Liver (tissue), 9 donors: Measurements from ENCODE around the gene ALX3. TPM values are rescaled to one million over a fixed set of nuclear protein-coding genes. Genes with fewer than 3 reads are reported as not detected.

Source experiments
- DNase-seq: peaks from one replicate; pipeline ENCODE4 v3.0.0-alpha.2; 2017; ENCODE audit warnings: low spot score
- H3K27ac ChIP-seq, 2 donors: one replicate each; pipeline ENCODE4 v1.7.0; 2013; ENCODE audit warnings: inconsistent platforms in 2 of 2, low read length in 2 of 2, control low read depth in 1 of 2, low read depth in 1 of 2, mild to moderate bottlenecking in 1 of 2
- H3K27me3 ChIP-seq, 4 donors: one replicate each; pipeline versions ENCODE4 v1.6.1 to v1.7.0; 2013; ENCODE audit warnings: low read length in 3 of 4, inconsistent platforms in 1 of 4, mild to moderate bottlenecking in 1 of 4, moderate library complexity in 1 of 4; ENCODE audit not compliant: control insufficient read depth in 4 of 4, insufficient read depth in 4 of 4
- H3K36me3 ChIP-seq, 4 donors: one replicate each; pipeline versions ENCODE4 v1.6.1 to v1.7.0; 2013; ENCODE audit warnings: low read length in 3 of 4, mild to moderate bottlenecking in 3 of 4, low read depth in 1 of 4, moderate library complexity in 1 of 4; ENCODE audit not compliant: control insufficient read depth in 4 of 4, insufficient read depth in 3 of 4
- H3K4me1 ChIP-seq, 4 donors: one replicate each; pipeline versions ENCODE4 v1.6.1 to v1.7.0; 2013; ENCODE audit warnings: low read length in 3 of 4, mild to moderate bottlenecking in 3 of 4, moderate library complexity in 1 of 4; ENCODE audit not compliant: control insufficient read depth in 4 of 4, insufficient read depth in 4 of 4
- H3K4me3 ChIP-seq, 3 donors: one replicate each; pipeline versions ENCODE4 v1.6.1 to v1.7.0; 2013; ENCODE audit warnings: low read length in 3 of 3, control low read depth in 1 of 3, low read depth in 1 of 3, mild to moderate bottlenecking in 1 of 3
- H3K9ac ChIP-seq, 2 donors: one replicate each; pipeline ENCODE4 v1.7.0; 2013; ENCODE audit warnings: low read length in 2 of 2, mild to moderate bottlenecking in 2 of 2, moderate library complexity in 2 of 2, control low read depth in 1 of 2, low read depth in 1 of 2
- H3K9me3 ChIP-seq, 4 donors: one replicate each; pipeline versions ENCODE4 v1.6.1 to v1.7.0; 2013; ENCODE audit warnings: low read length in 3 of 4; ENCODE audit not compliant: control insufficient read depth in 4 of 4
- EGR1 ChIP-seq, 2 donors: IDR thresholded peaks; 2 replicates each; pipeline ENCODE4 v1.6.1; 2016 to 2018; ENCODE audit warnings: antibody characterized with exemption in 2 of 2, low read depth in 2 of 2
- FOXA1 ChIP-seq: IDR thresholded peaks from 2 replicates; pipeline ENCODE4 v1.6.1; 2016; ENCODE audit warnings: antibody characterized with exemption
- GABPA ChIP-seq, 2 donors: IDR thresholded peaks in 1 of 2; conservative IDR thresholded peaks in 1 of 2; 2 replicates each; pipeline ENCODE4 v1.6.1; 2016; ENCODE audit warnings: antibody characterized with exemption in 2 of 2, mild to moderate bottlenecking in 1 of 2, moderate library complexity in 1 of 2
- JUND ChIP-seq, 2 donors: IDR thresholded peaks; 2 replicates each; pipeline ENCODE4 v1.6.1; 2016; ENCODE audit warnings: antibody characterized with exemption in 2 of 2
- RAD21 ChIP-seq, 2 donors: IDR thresholded peaks; 2 replicates each; pipeline ENCODE4 v1.6.1; 2016; ENCODE audit warnings: antibody characterized with exemption in 2 of 2, mild to moderate bottlenecking in 2 of 2
- RXRA ChIP-seq, 2 donors: IDR thresholded peaks; 2 replicates each; pipeline ENCODE4 v1.6.1; 2017 to 2018; ENCODE audit warnings: antibody characterized with exemption in 2 of 2, mild to moderate bottlenecking in 1 of 2
- SP1 ChIP-seq: IDR thresholded peaks from 2 replicates; pipeline ENCODE4 v1.6.1; 2018; ENCODE audit warnings: antibody characterized with exemption, mild to moderate bottlenecking
- YY1 ChIP-seq: IDR thresholded peaks from 2 replicates; pipeline ENCODE4 v1.6.1; 2016; ENCODE audit warnings: antibody characterized with exemption, mild to moderate bottlenecking
- WGBS: extraction: QIAGEN DNeasy Blood & Tissue Kit; methylation state at CpG from one replicate; pipeline ENCODE4 v1.1.7; 2013; 5-methylcytosine and 5-hydroxymethylcytosine counted together
- polyA plus RNA-seq, 2 donors: library from polyadenylated mRNA; stranded (reverse) in 1 of 2; unstranded in 1 of 2; fragments of 200-250 nt in 1 of 2; fragments of >200 nt in 1 of 2; fragmentation: Nextera tagmentation in 1 of 2; extraction: Ambion mirVana in 1 of 2; gene quantifications; one replicate each; pipeline versions ENCODE4 v1.2.1 to v1.2.3, GENCODE V29; 2013 to 2015
- total RNA-seq, 2 donors: library from RNA; depleted of rRNA; stranded (reverse); fragments of >200 nt; gene quantifications; one replicate each; pipeline ENCODE4 v1.2.3, GENCODE V29; 2014
- TF ChIP-seq, protein P1 (sequence below): IDR thresholded peaks from 2 replicates; pipeline ENCODE4 v1.6.1; 2016; ENCODE audit warnings: antibody characterized with exemption
- TF ChIP-seq, protein P2 (sequence below): fragments of 150-350 bp; IDR thresholded peaks from 2 replicates; pipeline ENCODE4 v1.5.1; 2017; ENCODE audit warnings: improper control_type of control experiment, low read depth, low read length; ENCODE audit not compliant: missing input control
- TF ChIP-seq, protein P3 (sequence below): IDR thresholded peaks from 2 replicates; pipeline ENCODE4 v1.6.1; 2016; ENCODE audit warnings: antibody characterized with exemption
- donor health status: healthy.
- donor health status: healthy.
- donor health status: healthy.
- donor health status: healthy.
- donor health status: healthy.

ALX3 gene
- total and polyA plus RNA-seq, 4 donors, result not detected

DNA sequence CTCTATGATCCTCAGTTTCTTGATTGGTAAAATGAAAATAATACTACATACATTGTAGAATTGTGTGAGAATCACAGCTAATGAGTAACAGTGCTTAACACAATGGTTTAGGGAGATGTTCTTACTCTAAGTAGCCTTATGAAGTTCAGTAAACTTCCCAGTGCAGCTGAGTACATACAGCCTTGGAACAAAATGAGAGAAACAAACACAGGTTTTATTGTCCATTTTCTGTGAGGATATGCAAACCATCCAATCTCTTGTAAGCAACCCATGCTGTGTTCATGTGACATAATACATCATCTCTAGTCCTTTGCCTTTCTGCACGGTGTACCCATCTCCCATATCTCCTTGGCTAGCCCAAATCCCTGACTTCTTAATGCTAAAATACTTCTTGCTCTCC is 50.7 kb downstream of the ALX3 start:
- Histone ChIP-seq H3K9ac (no peak overlapping the region), H3K9me3 (no peaks in the 10 kb centered on the region), H3K36me3 (peaks cover 19 to 91% (median 80%) of the 10 kb centered on the region in 4 donors), H3K4me1 (no peaks in the 10 kb centered on the region), H3K4me3 (no peak overlapping the region), H3K27ac (no peak overlapping the region), H3K27me3 (no peaks in the 10 kb centered on the region)
- whole genome bisulfite sequencing, result 84% methylated on average over 1 of the region's 1 CpG
- no peak for DNase-seq
- TF ChIP-seq, protein P1, sequence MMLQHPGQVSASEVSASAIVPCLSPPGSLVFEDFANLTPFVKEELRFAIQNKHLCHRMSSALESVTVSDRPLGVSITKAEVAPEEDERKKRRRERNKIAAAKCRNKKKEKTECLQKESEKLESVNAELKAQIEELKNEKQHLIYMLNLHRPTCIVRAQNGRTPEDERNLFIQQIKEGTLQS, result no peak
- TF ChIP-seq, protein P2, sequence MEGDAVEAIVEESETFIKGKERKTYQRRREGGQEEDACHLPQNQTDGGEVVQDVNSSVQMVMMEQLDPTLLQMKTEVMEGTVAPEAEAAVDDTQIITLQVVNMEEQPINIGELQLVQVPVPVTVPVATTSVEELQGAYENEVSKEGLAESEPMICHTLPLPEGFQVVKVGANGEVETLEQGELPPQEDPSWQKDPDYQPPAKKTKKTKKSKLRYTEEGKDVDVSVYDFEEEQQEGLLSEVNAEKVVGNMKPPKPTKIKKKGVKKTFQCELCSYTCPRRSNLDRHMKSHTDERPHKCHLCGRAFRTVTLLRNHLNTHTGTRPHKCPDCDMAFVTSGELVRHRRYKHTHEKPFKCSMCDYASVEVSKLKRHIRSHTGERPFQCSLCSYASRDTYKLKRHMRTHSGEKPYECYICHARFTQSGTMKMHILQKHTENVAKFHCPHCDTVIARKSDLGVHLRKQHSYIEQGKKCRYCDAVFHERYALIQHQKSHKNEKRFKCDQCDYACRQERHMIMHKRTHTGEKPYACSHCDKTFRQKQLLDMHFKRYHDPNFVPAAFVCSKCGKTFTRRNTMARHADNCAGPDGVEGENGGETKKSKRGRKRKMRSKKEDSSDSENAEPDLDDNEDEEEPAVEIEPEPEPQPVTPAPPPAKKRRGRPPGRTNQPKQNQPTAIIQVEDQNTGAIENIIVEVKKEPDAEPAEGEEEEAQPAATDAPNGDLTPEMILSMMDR, result no peak
- no peak for TF ChIP-seq EGR1 (IDR thresholded peaks at IDR 0.05; ENCODE audit: low read depth in 2 of 2)

DNA sequence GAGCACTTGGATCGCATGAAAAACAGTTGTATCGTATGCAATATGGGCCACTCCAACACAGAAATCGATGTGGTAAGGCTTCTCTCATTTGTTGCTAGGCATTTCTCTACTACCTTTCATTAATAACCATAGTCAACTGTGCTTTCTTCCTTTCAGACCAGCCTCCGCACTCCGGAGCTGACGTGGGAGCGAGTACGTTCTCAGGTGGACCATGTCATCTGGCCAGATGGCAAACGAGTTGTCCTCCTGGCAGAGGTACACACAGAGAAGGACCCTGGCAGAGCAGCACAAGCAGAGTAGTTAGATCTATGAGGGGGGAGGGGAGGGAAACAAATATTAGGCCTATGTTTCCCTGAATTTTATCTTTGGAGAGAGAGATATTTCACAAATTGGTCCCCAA is 52.1 kb downstream of the ALX3 start:
- Histone ChIP-seq H3K4me3 (no peak overlapping the region), H3K9ac (no peak overlapping the region), H3K27ac (no peak overlapping the region), H3K27me3 (no peaks in the 10 kb centered on the region), H3K36me3 (peaks cover 22 to 90% (median 79%) of the 10 kb centered on the region in 4 donors), H3K4me1 (no peaks in the 10 kb centered on the region), H3K9me3 (no peaks in the 10 kb centered on the region)
- TF ChIP-seq RXRA (IDR thresholded peaks at IDR 0.05), result no peak
- TF ChIP-seq, protein P3, sequence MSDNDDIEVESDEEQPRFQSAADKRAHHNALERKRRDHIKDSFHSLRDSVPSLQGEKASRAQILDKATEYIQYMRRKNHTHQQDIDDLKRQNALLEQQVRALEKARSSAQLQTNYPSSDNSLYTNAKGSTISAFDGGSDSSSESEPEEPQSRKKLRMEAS, result no peak
- 63% methylated on average over 9 of the region's 9 CpGs for WGBS
- no peak for DNase-seq

DNA sequence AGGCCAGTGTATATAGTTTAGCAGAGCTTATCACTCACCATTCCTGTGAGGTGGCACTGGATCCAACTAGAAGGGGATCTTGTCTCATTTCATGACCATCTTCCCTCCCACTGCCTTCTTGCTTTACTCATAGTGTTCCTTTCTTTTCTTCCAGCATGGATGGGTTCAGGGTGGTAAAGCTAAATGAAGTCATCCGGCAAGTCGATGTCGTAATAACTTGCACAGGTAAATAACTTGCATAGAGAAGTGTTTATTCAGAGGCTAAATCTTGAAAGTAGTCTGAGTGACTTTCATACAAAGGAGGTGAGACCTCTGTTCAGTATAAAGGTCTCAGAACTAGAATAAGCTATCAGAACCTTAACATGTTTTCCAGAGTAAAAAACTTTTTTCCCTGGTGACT is 52.7 kb downstream of the ALX3 start:
- peaks cover 19 to 85% (median 73%) of the 10 kb centered on the region in 4 donors for H3K36me3 ChIP-seq
- 45% methylated on average over 3 of the region's 3 CpGs for WGBS
- no peak for TF ChIP-seq SP1
- no peak for TF ChIP-seq RXRA (IDR thresholded peaks at IDR 0.05)
- TF ChIP-seq, protein P3, result no peak
- TF ChIP-seq GABPA (IDR thresholded peaks at IDR 0.05 in 1 of 2, conservative IDR thresholded peaks at IDR 0.05 in 1 of 2), result no peak
- TF ChIP-seq YY1, result no peak
- TF ChIP-seq JUND (IDR thresholded peaks at IDR 0.05), result no peak
- TF ChIP-seq RAD21 (IDR thresholded peaks at IDR 0.05), result no peak
- no peak for TF ChIP-seq EGR1 (IDR thresholded peaks at IDR 0.05; ENCODE audit: low read depth in 2 of 2)
- TF ChIP-seq FOXA1, result no peak

More for the DNA sequence above, 52.7 kb downstream of the ALX3 start:
- Histone ChIP-seq H3K9ac (no peak overlapping the region), H3K9me3 (no peaks in the 10 kb centered on the region), H3K4me1 (peaks cover 0 to 1% (median under 1%) of the 10 kb centered on the region in 4 donors), H3K27ac (no peak overlapping the region), H3K27me3 (no peaks in the 10 kb centered on the region), H3K4me3 (no peak overlapping the region)
- no peak for DNase-seq
